H9 (cell line): Measurements from ENCODE around the gene P2RX7. TPM values are rescaled to one million over a fixed set of nuclear protein-coding genes. Genes with fewer than 3 reads are reported as not detected.

ENCODE experiments used
- DNase-seq: peaks from one replicate; pipeline ENCODE4 v3.0.0-alpha.2; 2017
- H2AFZ ChIP-seq: one replicate; pipeline ENCODE4 v1.6.1; 2013; ENCODE audit warnings: mild to moderate bottlenecking, low read length, control low read depth, moderate library complexity
- H2AK5ac ChIP-seq: 2 replicates; pipeline ENCODE4 v1.6.1; 2013; ENCODE audit warnings: low read length, control low read depth, mixed read lengths; ENCODE audit not compliant: insufficient read length
- H2BK120ac ChIP-seq: one replicate; pipeline ENCODE4 v1.6.1; 2013; ENCODE audit warnings: low read depth, mild to moderate bottlenecking, low read length, control low read depth, inconsistent platforms; ENCODE audit not compliant: poor library complexity, severe bottlenecking
- H2BK12ac ChIP-seq: 2 replicates; pipeline ENCODE4 v1.6.1; 2013; ENCODE audit warnings: low read length, control low read depth, mixed read lengths, low read depth; ENCODE audit not compliant: insufficient read length
- H2BK15ac ChIP-seq: 2 replicates; pipeline ENCODE4 v1.6.1; 2013; ENCODE audit warnings: low read depth, low read length, control low read depth
- H2BK20ac ChIP-seq: one replicate; pipeline ENCODE4 v1.6.1; 2013; ENCODE audit warnings: low read depth, mild to moderate bottlenecking, low read length, control low read depth, inconsistent platforms; ENCODE audit not compliant: poor library complexity, severe bottlenecking
- H2BK5ac ChIP-seq: 2 replicates; pipeline ENCODE4 v1.6.1; 2013; ENCODE audit warnings: low read length, control low read depth, mixed read lengths; ENCODE audit not compliant: insufficient read length
- H3K14ac ChIP-seq: 2 replicates; pipeline ENCODE4 v1.6.1; 2013; ENCODE audit warnings: low read length, control low read depth; ENCODE audit not compliant: insufficient read depth
- H3K18ac ChIP-seq: 2 replicates; pipeline ENCODE4 v1.6.1; 2013; ENCODE audit warnings: low read depth, mild to moderate bottlenecking, mixed read lengths, low read length, control low read depth; ENCODE audit not compliant: insufficient read length
- H3K23ac ChIP-seq: 2 replicates; pipeline ENCODE4 v1.6.1; 2013; ENCODE audit warnings: low read length, control low read depth, mixed read lengths, low read depth; ENCODE audit not compliant: insufficient read length
- H3K23me2 ChIP-seq: 2 replicates; pipeline ENCODE4 v1.6.1; 2013; ENCODE audit warnings: low read depth, mild to moderate bottlenecking, mixed read lengths, low read length, control low read depth; ENCODE audit not compliant: insufficient read length, poor library complexity, severe bottlenecking
- H3K27ac ChIP-seq: 2 replicates; pipeline ENCODE4 v1.5.1; 2013; ENCODE audit warnings: low read length, control low read depth, mixed read lengths, low read depth; ENCODE audit not compliant: insufficient read length
- H3K27me3 ChIP-seq: 2 replicates; pipeline ENCODE4 v1.6.1; 2013; ENCODE audit warnings: low read length, control low read depth, inconsistent platforms; ENCODE audit not compliant: insufficient read depth
- H3K4ac ChIP-seq: 2 replicates; pipeline ENCODE4 v1.6.1; 2013; ENCODE audit warnings: low read depth, mild to moderate bottlenecking, control low read depth, inconsistent platforms, low read length, moderate library complexity
- H3K4me1 ChIP-seq: 2 replicates; pipeline ENCODE4 v1.6.1; 2013; ENCODE audit warnings: low read length, control low read depth, inconsistent platforms; ENCODE audit not compliant: insufficient read depth
- H3K4me2 ChIP-seq: 2 replicates; pipeline ENCODE4 v1.6.1; 2013; ENCODE audit warnings: low read length, control low read depth, mixed read lengths; ENCODE audit not compliant: insufficient read length, insufficient read depth
- H3K56ac ChIP-seq: 2 replicates; pipeline ENCODE4 v1.6.1; 2013; ENCODE audit warnings: low read depth, mild to moderate bottlenecking, mixed read lengths, low read length, control low read depth; ENCODE audit not compliant: insufficient read length
- H3K79me1 ChIP-seq: 2 replicates; pipeline ENCODE4 v1.6.1; 2013; ENCODE audit warnings: low read depth, mild to moderate bottlenecking, moderate library complexity, low read length, control low read depth, inconsistent platforms; ENCODE audit not compliant: insufficient read depth, poor library complexity, severe bottlenecking
- H3K79me2 ChIP-seq: 2 replicates; pipeline ENCODE4 v1.6.1; 2013; ENCODE audit warnings: low read length, control low read depth, inconsistent platforms; ENCODE audit not compliant: insufficient read depth
- H3K9ac ChIP-seq: 2 replicates; pipeline ENCODE4 v1.6.1; 2013; ENCODE audit warnings: low read length, control low read depth, mixed read lengths; ENCODE audit not compliant: insufficient read length; ENCODE audit errors: extremely low read depth
- H3K9me3 ChIP-seq: one replicate; pipeline ENCODE4 v1.6.1; 2013; ENCODE audit warnings: low read depth, low read length, inconsistent platforms; ENCODE audit not compliant: control insufficient read depth
- H3T11ph ChIP-seq: one replicate; pipeline ENCODE4 v1.6.1; 2013; ENCODE audit warnings: mild to moderate bottlenecking, low read length, control low read depth, inconsistent platforms
- H4K20me1 ChIP-seq: one replicate; pipeline ENCODE4 v1.6.1; 2013; ENCODE audit not compliant: control insufficient read depth, insufficient read length, insufficient read depth
- H4K5ac ChIP-seq: 2 replicates; pipeline ENCODE4 v1.6.1; 2013; ENCODE audit warnings: low read depth, mild to moderate bottlenecking, mixed read lengths, low read length, control low read depth; ENCODE audit not compliant: insufficient read length
- H4K8ac ChIP-seq: replicated peaks from 2 replicates; pipeline ENCODE4 v1.6.1; 2013; ENCODE audit warnings: low read length, control low read depth, mixed read lengths, low read depth; ENCODE audit not compliant: insufficient read length
- H4K91ac ChIP-seq: 2 replicates; pipeline ENCODE4 v1.6.1; 2013; ENCODE audit warnings: low read depth, mild to moderate bottlenecking, moderate library complexity, mixed read lengths, low read length, control low read depth; ENCODE audit not compliant: insufficient read length
- H3K27ac Mint-ChIP-seq, 3 experiments: 2 replicates in 2 of 3; 3 replicates in 1 of 3; pipeline ENCODE4 v1.8.0; 2020 to 2021; ENCODE audit warnings: mixed read lengths in 3 of 3, mild to moderate bottlenecking in 1 of 3, moderate library complexity in 1 of 3
- H3K27me3 Mint-ChIP-seq: 2 replicates; pipeline ENCODE4 v1.8.0; 2021; ENCODE audit warnings: low read depth, mild to moderate bottlenecking, moderate library complexity, mixed read lengths
- H3K36me3 Mint-ChIP-seq, 3 experiments: 2 replicates in 2 of 3; 3 replicates in 1 of 3; pipeline ENCODE4 v1.8.0; 2020 to 2021; ENCODE audit warnings: low read depth in 3 of 3, mixed read lengths in 3 of 3; ENCODE audit not compliant: insufficient read depth in 1 of 3
- H3K4me1 Mint-ChIP-seq, 2 experiments: 2 replicates each; pipeline ENCODE4 v1.8.0; 2020; ENCODE audit warnings: mixed read lengths in 2 of 2
- H3K4me3 Mint-ChIP-seq, 2 experiments: 2 replicates in 1 of 2; 3 replicates in 1 of 2; pipeline ENCODE4 v1.8.0; 2020 to 2021; ENCODE audit warnings: mild to moderate bottlenecking in 2 of 2, mixed read lengths in 2 of 2, moderate library complexity in 1 of 2
- H3K9me3 Mint-ChIP-seq, 2 experiments: 2 replicates in 1 of 2; 3 replicates in 1 of 2; pipeline ENCODE4 v1.8.0; 2020; ENCODE audit warnings: mild to moderate bottlenecking in 2 of 2, mixed read lengths in 2 of 2, moderate library complexity in 1 of 2
- WGBS: extraction: QIAGEN DNeasy Blood & Tissue Kit; methylation state at CpG from one replicate; pipeline ENCODE4 v1.1.7; 2013; ENCODE audit warnings: missing lambda C conversion rate, low lambda C conversion rate, mixed read lengths; ENCODE audit not compliant: insufficient read length; ENCODE audit errors: extremely low coverage; 5-methylcytosine and 5-hydroxymethylcytosine counted together
- total RNA-seq: library from RNA; stranded (reverse); gene quantifications from 2 replicates; pipeline ENCODE4 v1.2.1, GENCODE V29; 2021
- TF ChIP-seq, protein P1 (sequence below): fragments of 200-600 bp; sonication (generic); conservative IDR thresholded peaks from 3 replicates; pipeline ENCODE4 v1.8.0; 2021; ENCODE audit warnings: antibody characterized with exemption, mild to moderate bottlenecking

Gene P2RX7
- total RNA-seq, 1 experiment from 2014 or later: 0.09 TPM

DNA sequence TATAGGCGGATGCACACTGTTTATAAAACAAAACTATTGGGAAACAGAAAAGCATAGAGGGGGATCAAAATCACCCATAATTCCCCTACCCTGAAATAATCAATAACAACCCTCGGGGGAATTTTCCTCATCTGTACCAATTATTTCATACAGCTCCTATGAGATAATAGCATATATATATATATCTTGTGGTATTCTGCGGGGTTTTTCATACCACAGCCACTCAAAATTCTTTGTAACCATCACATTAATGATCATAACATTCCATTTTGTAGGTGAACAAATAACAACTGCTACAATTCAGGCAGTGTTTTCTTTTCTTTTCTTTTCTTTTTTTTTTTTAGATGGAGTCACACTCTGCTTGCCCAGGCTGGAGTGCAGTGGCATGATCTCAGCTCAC lies 35.3 kb downstream of the P2RX7 start:
- DNase-seq: no peak
- H3T11ph ChIP-seq: no peak overlapping the region
- no peak overlapping the region for H2BK12ac ChIP-seq
- no peak overlapping the region for H3K23ac ChIP-seq
- H3K4me1 ChIP-seq: no peaks in the 10 kb centered on the region
- no peak overlapping the region for H4K5ac ChIP-seq
- TF ChIP-seq, protein P1, sequence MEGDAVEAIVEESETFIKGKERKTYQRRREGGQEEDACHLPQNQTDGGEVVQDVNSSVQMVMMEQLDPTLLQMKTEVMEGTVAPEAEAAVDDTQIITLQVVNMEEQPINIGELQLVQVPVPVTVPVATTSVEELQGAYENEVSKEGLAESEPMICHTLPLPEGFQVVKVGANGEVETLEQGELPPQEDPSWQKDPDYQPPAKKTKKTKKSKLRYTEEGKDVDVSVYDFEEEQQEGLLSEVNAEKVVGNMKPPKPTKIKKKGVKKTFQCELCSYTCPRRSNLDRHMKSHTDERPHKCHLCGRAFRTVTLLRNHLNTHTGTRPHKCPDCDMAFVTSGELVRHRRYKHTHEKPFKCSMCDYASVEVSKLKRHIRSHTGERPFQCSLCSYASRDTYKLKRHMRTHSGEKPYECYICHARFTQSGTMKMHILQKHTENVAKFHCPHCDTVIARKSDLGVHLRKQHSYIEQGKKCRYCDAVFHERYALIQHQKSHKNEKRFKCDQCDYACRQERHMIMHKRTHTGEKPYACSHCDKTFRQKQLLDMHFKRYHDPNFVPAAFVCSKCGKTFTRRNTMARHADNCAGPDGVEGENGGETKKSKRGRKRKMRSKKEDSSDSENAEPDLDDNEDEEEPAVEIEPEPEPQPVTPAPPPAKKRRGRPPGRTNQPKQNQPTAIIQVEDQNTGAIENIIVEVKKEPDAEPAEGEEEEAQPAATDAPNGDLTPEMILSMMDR: no peak
- no peak overlapping the region for H3K9ac ChIP-seq
- no peak overlapping the region for H3K27ac ChIP-seq
- Mint-ChIP-seq H3K4me1 (peaks cover 0 to 6% of the 10 kb centered on the region in 2 experiments; a peak in 1 of 4 replicates), H3K27ac (no peak overlapping the region; a peak in 1 of 7 replicates), H3K9me3 (no peaks in the 10 kb centered on the region; a peak in 1 of 5 replicates), H3K4me3 (no peak overlapping the region), H3K27me3 (no peaks in the 10 kb centered on the region; the same call in 1 of the 2 replicates), H3K36me3 (no peaks in the 10 kb centered on the region)
- no peak overlapping the region for H2BK20ac ChIP-seq
- no peak overlapping the region for H3K14ac ChIP-seq
- H2BK5ac ChIP-seq: no peak overlapping the region
- H3K4me2 ChIP-seq: no peak overlapping the region
- H2BK15ac ChIP-seq: no peak overlapping the region
- no CpG with 5 or more reads among the region's 3 CpGs for WGBS
- no peaks in the 10 kb centered on the region for H3K9me3 ChIP-seq
- H2AFZ ChIP-seq: no peak overlapping the region
- no peak overlapping the region for H4K8ac ChIP-seq
- no peaks in the 10 kb centered on the region for H3K79me2 ChIP-seq
- H2BK120ac ChIP-seq: no peak overlapping the region
- H4K91ac ChIP-seq: no peak overlapping the region
- no peak overlapping the region for H3K18ac ChIP-seq
- no peaks in the 10 kb centered on the region for H3K27me3 ChIP-seq
- H2AK5ac ChIP-seq: no peak overlapping the region
- H4K20me1 ChIP-seq: no peaks in the 10 kb centered on the region
- no peaks in the 10 kb centered on the region for H3K23me2 ChIP-seq
- no peaks in the 10 kb centered on the region for H3K79me1 ChIP-seq
- no peak overlapping the region for H3K4ac ChIP-seq
- H3K56ac ChIP-seq: no peak overlapping the region
